Panc1 (cell line): ENCODE results near the gene ADAM12. TPM values are rescaled to one million over a fixed set of nuclear protein-coding genes. Genes with fewer than 3 reads are reported as not detected.

Experiments
- ATAC-seq: fragments of 200-7000 bp; cut with Tn5 transposase; 2 replicates; pipeline ENCODE4 v1.9.1; 2020; ENCODE audit warnings: mild to moderate bottlenecking, moderate library complexity
- BruUV-seq: library from RNA; stranded (reverse); fragments of 400-500 nt; replicated peaks from 2 replicates; lab custom pipeline; 2021; lab: Mats Ljungman, UMichigan
- CTCF ChIA-PET: fragments of 300-600 bp; sonication (Branson Sonifier 250); formaldehyde crosslinking; loops from one replicate; lab custom pipeline; 2022; ENCODE audit warnings: antibody characterized with exemption; lab: Charles Lee
- POLR2A ChIA-PET: fragments of 300-600 bp; sonication (Branson Sonifier 250); formaldehyde crosslinking; loops from one replicate; lab custom pipeline; 2022; ENCODE audit warnings: antibody characterized with exemption; lab: Charles Lee
- DNase-seq: peaks from one replicate; pipeline ENCODE4 v3.0.0-alpha.2; 2010; ENCODE audit warnings: low read depth, low spot score
- H3K27ac ChIP-seq: 2 replicates; pipeline ENCODE4 v1.5.1; 2011; ENCODE audit warnings: mild to moderate bottlenecking, low read length, inconsistent platforms
- H3K27me3 ChIP-seq: fragments of 200-500 bp; sonication (Bioruptor generic); 2 replicates; pipeline ENCODE4 v1.6.0; 2014; ENCODE audit warnings: low read length, inconsistent platforms; ENCODE audit not compliant: control insufficient read depth, insufficient read depth
- H3K36me3 ChIP-seq: fragments of 200-500 bp; sonication (Bioruptor generic); 2 replicates; pipeline ENCODE4 v1.5.1; 2014; ENCODE audit warnings: inconsistent platforms, mild to moderate bottlenecking, low read length, moderate library complexity; ENCODE audit not compliant: control insufficient read depth, insufficient read depth
- H3K4me1 ChIP-seq: 2 replicates; pipeline ENCODE4 v1.5.1; 2011; ENCODE audit warnings: inconsistent platforms, mild to moderate bottlenecking, low read length, moderate library complexity; ENCODE audit not compliant: control insufficient read depth, insufficient read depth
- H3K4me3 ChIP-seq, 2 experiments: 2 replicates each; pipeline ENCODE4 v1.5.1; 2011 to 2012; ENCODE audit warnings: low read depth in 2 of 2, low read length in 2 of 2, mild to moderate bottlenecking in 2 of 2, inconsistent platforms in 1 of 2, moderate library complexity in 1 of 2
- H3K9me3 ChIP-seq: fragments of 200-500 bp; sonication (Bioruptor generic); 2 replicates; pipeline ENCODE4 v1.5.1; 2014; ENCODE audit warnings: low read depth, mild to moderate bottlenecking, inconsistent platforms, low read length, moderate library complexity; ENCODE audit not compliant: control insufficient read depth, insufficient read depth
- CTCF ChIP-seq: fragments of 450-650 bp; IDR thresholded peaks from 2 replicates; pipeline ENCODE4 v1.5.1; 2017; ENCODE audit warnings: mild to moderate bottlenecking
- POLR2AphosphoS5 ChIP-seq: IDR thresholded peaks from 2 replicates; pipeline ENCODE4 v1.6.1; 2012; ENCODE audit warnings: mild to moderate bottlenecking, low read depth, low read length, moderate library complexity
- SIN3A ChIP-seq: IDR thresholded peaks from 2 replicates; pipeline ENCODE4 v1.6.1; 2012; ENCODE audit warnings: low read depth, mild to moderate bottlenecking, low read length, moderate library complexity, borderline replicate concordance; ENCODE audit not compliant: insufficient read depth
- TCF7L2 ChIP-seq: IDR thresholded peaks from 2 replicates; pipeline ENCODE4 v1.6.1; 2011; ENCODE audit warnings: mild to moderate bottlenecking, low read depth, low read length, inconsistent platforms
- in situ Hi-C: cut with HindIII; loops from 2 replicates; pipeline ENCODE4 v1.10.0; 2016; ENCODE audit warnings: low sequenced_read_pairs, low pct_unique_long_range_greater_than_20kb
- intact Hi-C: fragments of 100-400 bp; cut with micrococcal nuclease; formaldehyde crosslinking; loops from one replicate; pipeline ENCODE4 v1.10.0; 2022; ENCODE audit not compliant: unreplicated experiment
- total RNA-seq: library from RNA; stranded (reverse); gene quantifications from one replicate; pipeline ENCODE4 v1.2.1, GENCODE V29; 2021; ENCODE audit not compliant: unreplicated experiment
- TF ChIP-seq, protein P1 (sequence below), 2 experiments: IDR thresholded peaks; 2 replicates each; pipeline ENCODE4 v1.6.1; 2011 to 2012; ENCODE audit warnings: low read depth in 2 of 2, control low read depth in 1 of 2, low read length in 1 of 2, mild to moderate bottlenecking in 1 of 2, moderate library complexity in 1 of 2; ENCODE audit not compliant: insufficient read depth in 1 of 2

ADAM12 gene
- total RNA-seq, 1 experiment from 2014 or later = 0.10 TPM

DNA sequence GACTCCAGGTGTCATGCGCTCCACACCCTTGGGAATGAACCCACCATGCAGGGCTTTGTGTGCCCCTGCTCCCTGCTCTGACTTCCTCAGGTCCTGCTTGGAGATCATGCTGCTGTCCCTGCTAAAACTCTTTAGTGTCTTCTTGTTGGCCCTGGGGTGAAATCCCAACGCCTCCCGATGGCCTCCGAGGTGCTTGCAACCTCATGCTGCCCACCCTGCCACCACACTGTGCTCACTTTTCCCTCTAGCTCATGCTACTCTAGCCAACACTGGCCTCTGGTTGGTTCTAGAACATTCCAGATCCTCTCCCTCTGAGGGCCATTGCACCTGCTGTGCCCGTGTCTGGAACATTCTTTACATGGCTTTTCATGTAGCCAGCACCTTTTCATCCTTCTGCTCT is 227.7 kb downstream of the ADAM12 start:
- Histone ChIP-seq H3K27me3 (no peaks in the 10 kb centered on the region), H3K9me3 (no peaks in the 10 kb centered on the region), H3K4me1 (no peaks in the 10 kb centered on the region), H3K4me3 (no peak overlapping the region), H3K27ac (no peak overlapping the region), H3K36me3 (no peaks in the 10 kb centered on the region)
- DNase-seq = no peak
- no TSS peak for BruUV-seq
- CTCF ChIA-PET = no interaction called here
- ATAC-seq = peak; percentile 33; the same call in 1 of the 2 replicates
- POLR2A ChIA-PET = interaction anchor here (0.6 kb wide), 1 partner anchor 118 kb away, joined by 3 read pairs; no protein-coding TSS in a partner anchor
- in situ Hi-C loops (no loop called here), intact Hi-C loops (no loop called here)
- TF ChIP-seq SIN3A (no peak), POLR2AphosphoS5 (no peak), TCF7L2 (no peak), CTCF (no peak)
- TF ChIP-seq, protein P1, sequence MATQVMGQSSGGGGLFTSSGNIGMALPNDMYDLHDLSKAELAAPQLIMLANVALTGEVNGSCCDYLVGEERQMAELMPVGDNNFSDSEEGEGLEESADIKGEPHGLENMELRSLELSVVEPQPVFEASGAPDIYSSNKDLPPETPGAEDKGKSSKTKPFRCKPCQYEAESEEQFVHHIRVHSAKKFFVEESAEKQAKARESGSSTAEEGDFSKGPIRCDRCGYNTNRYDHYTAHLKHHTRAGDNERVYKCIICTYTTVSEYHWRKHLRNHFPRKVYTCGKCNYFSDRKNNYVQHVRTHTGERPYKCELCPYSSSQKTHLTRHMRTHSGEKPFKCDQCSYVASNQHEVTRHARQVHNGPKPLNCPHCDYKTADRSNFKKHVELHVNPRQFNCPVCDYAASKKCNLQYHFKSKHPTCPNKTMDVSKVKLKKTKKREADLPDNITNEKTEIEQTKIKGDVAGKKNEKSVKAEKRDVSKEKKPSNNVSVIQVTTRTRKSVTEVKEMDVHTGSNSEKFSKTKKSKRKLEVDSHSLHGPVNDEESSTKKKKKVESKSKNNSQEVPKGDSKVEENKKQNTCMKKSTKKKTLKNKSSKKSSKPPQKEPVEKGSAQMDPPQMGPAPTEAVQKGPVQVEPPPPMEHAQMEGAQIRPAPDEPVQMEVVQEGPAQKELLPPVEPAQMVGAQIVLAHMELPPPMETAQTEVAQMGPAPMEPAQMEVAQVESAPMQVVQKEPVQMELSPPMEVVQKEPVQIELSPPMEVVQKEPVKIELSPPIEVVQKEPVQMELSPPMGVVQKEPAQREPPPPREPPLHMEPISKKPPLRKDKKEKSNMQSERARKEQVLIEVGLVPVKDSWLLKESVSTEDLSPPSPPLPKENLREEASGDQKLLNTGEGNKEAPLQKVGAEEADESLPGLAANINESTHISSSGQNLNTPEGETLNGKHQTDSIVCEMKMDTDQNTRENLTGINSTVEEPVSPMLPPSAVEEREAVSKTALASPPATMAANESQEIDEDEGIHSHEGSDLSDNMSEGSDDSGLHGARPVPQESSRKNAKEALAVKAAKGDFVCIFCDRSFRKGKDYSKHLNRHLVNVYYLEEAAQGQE (IDR thresholded peaks at IDR 0.05; ENCODE audit: insufficient read depth in 1 of 2, low read depth in 2 of 2, low read length in 1 of 2) = no peak

DNA sequence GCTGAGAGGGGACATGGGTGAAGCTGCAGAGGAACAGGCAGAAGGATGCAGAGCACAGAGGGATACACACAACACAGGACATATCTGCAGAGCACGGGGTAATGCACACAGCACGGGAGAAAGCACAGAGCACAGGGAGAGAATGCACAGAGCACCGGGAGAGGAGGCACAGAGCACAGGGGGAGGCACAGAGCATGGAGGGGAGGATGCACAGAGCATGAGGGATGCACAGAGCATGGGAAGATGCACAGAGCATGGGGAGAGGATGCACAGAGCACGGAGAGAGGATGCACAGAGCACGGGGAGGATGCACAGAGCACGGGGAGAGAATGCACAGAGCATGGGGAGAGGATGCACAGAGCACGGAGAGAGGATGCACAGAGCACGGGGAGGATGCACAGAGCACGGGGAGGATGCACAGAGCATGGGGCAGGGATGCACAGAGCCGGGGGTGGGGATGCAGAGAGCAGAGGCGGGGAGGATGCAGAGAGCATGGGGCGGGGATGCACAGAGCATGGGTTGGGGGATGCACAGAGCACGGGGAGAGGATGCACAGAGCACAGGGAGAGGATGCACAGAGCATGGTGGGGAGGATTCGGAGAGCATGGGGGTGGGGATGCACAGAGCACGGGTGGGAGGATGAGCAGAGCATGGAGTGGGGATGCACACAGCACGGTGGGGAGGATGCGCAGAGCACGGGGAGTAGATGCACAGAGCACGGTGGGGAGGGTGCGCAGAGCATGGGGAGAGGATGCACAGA is 230.0 kb downstream of the ADAM12 start:
- ChIA-PET CTCF (no interaction called here), POLR2A (no interaction called here)
- Histone ChIP-seq H3K36me3 (no peaks in the 10 kb centered on the region), H3K27ac (no peak overlapping the region), H3K4me3 (no peak overlapping the region), H3K4me1 (no peaks in the 10 kb centered on the region), H3K27me3 (no peaks in the 10 kb centered on the region), H3K9me3 (no peaks in the 10 kb centered on the region)
- ATAC-seq (peak; percentile 42), DNase-seq (no peak)
- in situ Hi-C loops = no loop called here
- TF ChIP-seq, protein P1 (IDR thresholded peaks at IDR 0.05; ENCODE audit: insufficient read depth in 1 of 2, low read depth in 2 of 2, low read length in 1 of 2) = no peak
- TF ChIP-seq TCF7L2 = no peak
- TF ChIP-seq POLR2AphosphoS5 = no peak
- TF ChIP-seq SIN3A = no peak
- TF ChIP-seq CTCF = no peak
- no TSS peak for BruUV-seq
- intact Hi-C loops = no loop called here
